Measurements from ENCODE around the gene PPA2. TPM values are rescaled to one million over a fixed set of nuclear protein-coding genes. Genes with fewer than 3 reads are reported as not detected.

Gene PPA2
- total RNA-seq, 1 experiment from 2014 or later: 98.5 TPM

GRCh38 chr4:105509714-105510113 lies 35.9 kb upstream of the PPA2 start (continued):
- TF ChIP-seq, protein P1, sequence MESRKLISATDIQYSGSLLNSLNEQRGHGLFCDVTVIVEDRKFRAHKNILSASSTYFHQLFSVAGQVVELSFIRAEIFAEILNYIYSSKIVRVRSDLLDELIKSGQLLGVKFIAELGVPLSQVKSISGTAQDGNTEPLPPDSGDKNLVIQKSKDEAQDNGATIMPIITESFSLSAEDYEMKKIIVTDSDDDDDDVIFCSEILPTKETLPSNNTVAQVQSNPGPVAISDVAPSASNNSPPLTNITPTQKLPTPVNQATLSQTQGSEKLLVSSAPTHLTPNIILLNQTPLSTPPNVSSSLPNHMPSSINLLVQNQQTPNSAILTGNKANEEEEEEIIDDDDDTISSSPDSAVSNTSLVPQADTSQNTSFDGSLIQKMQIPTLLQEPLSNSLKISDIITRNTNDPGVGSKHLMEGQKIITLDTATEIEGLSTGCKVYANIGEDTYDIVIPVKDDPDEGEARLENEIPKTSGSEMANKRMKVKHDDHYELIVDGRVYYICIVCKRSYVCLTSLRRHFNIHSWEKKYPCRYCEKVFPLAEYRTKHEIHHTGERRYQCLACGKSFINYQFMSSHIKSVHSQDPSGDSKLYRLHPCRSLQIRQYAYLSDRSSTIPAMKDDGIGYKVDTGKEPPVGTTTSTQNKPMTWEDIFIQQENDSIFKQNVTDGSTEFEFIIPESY (IDR thresholded peaks at IDR 0.05; ENCODE audit: extremely low read depth, insufficient replicate concordance, low read length): no peak
- TF ChIP-seq ZNF274 (IDR thresholded peaks at IDR 0.05; ENCODE audit: low read depth, low read length): no peak

DNA sequence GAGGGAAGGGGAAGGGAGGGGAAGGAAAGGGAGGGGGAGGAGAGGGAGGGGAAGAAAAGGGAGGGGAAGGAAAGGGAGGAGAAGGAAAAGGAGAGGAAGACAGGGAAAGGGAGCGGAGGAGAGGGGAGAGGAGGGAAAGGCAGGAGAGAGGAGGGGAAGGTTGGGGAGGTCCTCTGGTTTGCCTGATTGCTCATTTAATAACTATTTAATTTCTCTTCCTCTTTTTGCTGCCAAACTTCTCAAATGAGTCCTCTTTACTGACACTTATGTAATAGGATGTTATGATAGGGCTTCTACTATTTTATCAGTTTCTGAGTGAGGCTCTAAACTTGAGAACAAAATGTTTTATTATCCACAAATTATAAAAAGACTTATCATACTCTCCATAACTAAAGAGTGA lies 35.4 kb upstream of the PPA2 start:
- Histone ChIP-seq H3K9ac (ENCODE audit: low read length) (no peak overlapping the region), H3K4me2 (ENCODE audit: low read length) (no peak overlapping the region), H3K27ac (ENCODE audit: low read depth, low read length) (no peak overlapping the region), H3K9me2 (ENCODE audit: insufficient read depth) (0 out of 2 replicates have a peak, but pooled peaks cover 2% of the 10 kb centered on the region), H3K4me1 (ENCODE audit: control insufficient read depth in 1 of 2, insufficient read depth in 2 of 2, low read length in 2 of 2) (no peaks in the 10 kb centered on the region), H2AFZ (ENCODE audit: low read depth, low read length, poor library complexity, severe bottlenecking) (no peak overlapping the region), H3K4me3 (replicated peaks in 1 of 2; ENCODE audit: low read depth in 1 of 2, low read length in 2 of 2) (no peak overlapping the region), H3K79me2 (ENCODE audit: insufficient read depth, low read length) (no peaks in the 10 kb centered on the region), H3K27me3 (ENCODE audit: insufficient read depth, low read length) (no peaks in the 10 kb centered on the region), H3K9me3 (ENCODE audit: control insufficient read depth in 1 of 2, insufficient read depth in 1 of 2, low read depth in 1 of 2, low read length in 2 of 2) (no peaks in the 10 kb centered on the region), H3K36me3 (ENCODE audit: control insufficient read depth in 1 of 2, insufficient read depth in 2 of 2, low read length in 2 of 2) (no peaks in the 10 kb centered on the region), H4K20me1 (ENCODE audit: insufficient read depth) (no peaks in the 10 kb centered on the region)
- DNase-seq (ENCODE audit: low read depth, low spot score): no peak
- intact Hi-C loops (cut with micrococcal nuclease): no loop called here
- RAD21 ChIA-PET (ENCODE audit: low non-redundant PET in 1 of 2, low total read pairs in 2 of 2, uncharacterized antibody in 2 of 2, unreplicated experiment in 2 of 2): no interaction called here
- BruUV-seq (replicated peaks): no TSS peak
- POLR2A ChIA-PET: no interaction called here
- no peak for ATAC-seq
- TF ChIP-seq JUND (IDR thresholded peaks at IDR 0.05): no peak
- TF ChIP-seq ZFX (IDR thresholded peaks at IDR 0.05): no peak
- no peak for TF ChIP-seq CEBPB (IDR thresholded peaks at IDR 0.05; ENCODE audit: low read depth)
- no peak for TF ChIP-seq FOSL1 (IDR thresholded peaks at IDR 0.05; ENCODE audit: low read depth)
- TF ChIP-seq TCF7L2 (IDR thresholded peaks at IDR 0.05; ENCODE audit: borderline replicate concordance, extremely low read depth, insufficient read depth, insufficient read length): no peak
- TF ChIP-seq CTCF (IDR thresholded peaks at IDR 0.05 in 2 of 3, conservative IDR thresholded peaks at IDR 0.05 in 1 of 3; ENCODE audit: borderline replicate concordance in 1 of 3, insufficient read depth in 1 of 3, low read depth in 2 of 3, low read length in 2 of 3): no peak
- CTCF ChIA-PET: no interaction called here

Measured in HCT116 (cell line).